GM12892 (cell line): ENCODE measurements around the gene SOX6.

Experiments
- DNase-seq: peaks from one replicate; pipeline ENCODE4 v3.0.0; 2011; ENCODE audit not compliant: insufficient read length
- FAIRE-seq: peaks from 2 replicates; lab custom pipeline; 2011; peaks lifted over from hg19 to GRCh38; lab: Jason Lieb, UNC
- POLR2A ChIP-seq: IDR thresholded peaks from 2 replicates; pipeline ENCODE4 v1.6.1; 2011; ENCODE audit warnings: low read depth, low read length, control low read depth
- POLR2AphosphoS5 ChIP-seq: IDR thresholded peaks from 2 replicates; pipeline ENCODE4 v1.6.1; 2011; ENCODE audit warnings: low read depth, low read length, control low read depth
- TAF1 ChIP-seq: IDR thresholded peaks from 2 replicates; pipeline ENCODE4 v1.6.1; 2011; ENCODE audit warnings: low read depth, mild to moderate bottlenecking, control low read depth, low read length, borderline replicate concordance

SOX6 gene

GRCh38 chr11:16361108-16361865 lies 4.9 kb upstream of the SOX6 start:
- DNase-seq (no peak), FAIRE-seq (peak; percentile 44)
- no peak for TF ChIP-seq POLR2AphosphoS5
- TF ChIP-seq TAF1 = no peak
- TF ChIP-seq POLR2A = no peak

DNA sequence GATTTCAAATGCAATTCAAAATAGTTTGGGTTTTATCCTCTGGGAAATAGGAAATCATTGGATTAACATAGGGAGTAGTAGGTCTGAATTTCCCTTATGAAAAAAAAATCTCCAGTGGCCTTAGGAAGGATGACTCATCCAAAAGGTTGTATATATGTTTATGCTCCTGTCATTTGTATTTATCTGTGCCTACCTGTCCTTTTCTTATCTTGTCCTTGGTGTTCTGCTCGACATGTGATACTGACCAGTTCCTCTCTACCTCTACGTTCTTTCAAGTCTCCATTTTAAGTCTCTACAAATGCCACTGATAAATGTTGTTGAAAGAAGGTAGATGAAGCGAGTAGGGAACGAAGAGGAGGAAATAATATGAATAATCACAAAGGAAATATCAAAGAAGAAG lies 3.0 kb upstream of the SOX6 start:
- TF ChIP-seq TAF1 (no peak), POLR2A (no peak), POLR2AphosphoS5 (no peak)
- FAIRE-seq (no peak), DNase-seq (no peak)

DNA sequence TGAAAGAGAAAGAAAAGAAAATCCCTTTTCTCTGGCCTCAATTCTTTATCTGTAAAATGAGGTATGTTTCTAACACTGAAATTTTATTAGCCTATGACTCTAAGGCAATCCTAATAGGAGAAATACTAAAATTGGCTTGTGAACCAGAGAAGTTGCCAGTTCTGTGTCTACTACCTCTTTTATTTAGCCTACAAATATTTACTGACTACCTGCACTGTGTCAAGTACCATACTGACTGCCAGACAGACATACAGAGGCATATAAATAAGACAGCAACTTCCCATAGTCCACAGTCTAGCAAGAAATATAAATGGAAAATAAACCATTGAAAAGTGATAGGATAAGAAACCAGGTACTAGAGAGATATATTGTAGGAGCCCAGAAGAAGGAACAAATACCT lies 2.4 kb upstream of the SOX6 start:
- FAIRE-seq = no peak
- DNase-seq = no peak
- no peak for TF ChIP-seq TAF1
- no peak for TF ChIP-seq POLR2A
- TF ChIP-seq POLR2AphosphoS5 = no peak

- DNase-seq (no peak), FAIRE-seq (no peak)
- no peak for TF ChIP-seq POLR2AphosphoS5
- no peak for TF ChIP-seq POLR2A
- no peak for TF ChIP-seq TAF1
These were observed 1.4 kb upstream of the SOX6 start for GRCh38 chr11:16357775-16358174.

- FAIRE-seq (no peak), DNase-seq (no peak)
These were observed 531 bp upstream of the SOX6 start for GRCh38 chr11:16356761-16357393.

GRCh38 chr11:16352707-16353106 lies 3.6 kb downstream of the SOX6 start:
- TF ChIP-seq POLR2A (no peak), TAF1 (no peak), POLR2AphosphoS5 (no peak)
- DNase-seq = no peak
- FAIRE-seq = no peak

More at GRCh38 chr11:16356761-16357393, 531 bp upstream of the SOX6 start:
- TF ChIP-seq POLR2A = no peak

GRCh38 chr11:16350125-16350524 lies 6.2 kb downstream of the SOX6 start:
- TF ChIP-seq POLR2AphosphoS5 = no peak
- TF ChIP-seq POLR2A = no peak
- no peak for TF ChIP-seq TAF1
- no peak for FAIRE-seq
- DNase-seq = no peak

GRCh38 chr11:16347928-16348685 lies 8.2 kb downstream of the SOX6 start:
- DNase-seq = no peak
- no peak for FAIRE-seq
- no peak for TF ChIP-seq POLR2A
- no peak for TF ChIP-seq TAF1
- TF ChIP-seq POLR2AphosphoS5 = no peak

- no peak for FAIRE-seq
- TF ChIP-seq TAF1 (no peak), POLR2A (no peak), POLR2AphosphoS5 (no peak)
- no peak for DNase-seq
These were observed 9.4 kb downstream of the SOX6 start for GRCh38 chr11:16346975-16347374.

DNA sequence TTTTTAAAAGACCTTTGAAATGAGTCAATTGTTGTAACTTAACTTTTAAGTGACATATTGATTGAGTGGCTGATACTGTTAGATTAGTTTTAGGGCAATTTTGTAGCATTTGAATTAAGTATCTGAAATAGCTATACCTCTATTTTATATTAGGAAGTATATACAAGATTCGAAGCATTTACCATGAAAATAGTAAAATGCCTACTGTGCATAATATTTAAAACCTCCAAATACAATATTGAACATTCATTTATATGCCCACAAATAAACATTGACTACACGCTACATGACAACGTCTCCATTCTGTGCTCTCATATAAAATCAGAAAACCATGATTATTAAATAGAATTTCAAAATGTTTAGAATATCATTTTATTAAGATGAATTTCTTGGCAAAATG lies 14.5 kb downstream of the SOX6 start:
- no peak for FAIRE-seq
- DNase-seq = no peak
- TF ChIP-seq POLR2A (no peak), TAF1 (no peak), POLR2AphosphoS5 (no peak)

- DNase-seq = no peak
- no peak for FAIRE-seq
- TF ChIP-seq POLR2A = no peak
- no peak for TF ChIP-seq POLR2AphosphoS5
- no peak for TF ChIP-seq TAF1
These were observed 18.0 kb downstream of the SOX6 start for GRCh38 chr11:16338393-16338792.

GRCh38 chr11:16337421-16338213 lies 18.7 kb downstream of the SOX6 start:
- TF ChIP-seq TAF1 = no peak
- FAIRE-seq (no peak), DNase-seq (no peak)
